ENCODE measurements around the gene UBE2G1. TPM values are rescaled to one million over a fixed set of nuclear protein-coding genes. Genes with fewer than 3 reads are reported as not detected.

Gene UBE2G1
- total and polyA plus RNA-seq, 9 of the 15 experiments (the other 6 are each of a cell fraction or from before 2014, with no cell fraction given), result 10.1 to 65.9 (median 29.7) TPM

DNA sequence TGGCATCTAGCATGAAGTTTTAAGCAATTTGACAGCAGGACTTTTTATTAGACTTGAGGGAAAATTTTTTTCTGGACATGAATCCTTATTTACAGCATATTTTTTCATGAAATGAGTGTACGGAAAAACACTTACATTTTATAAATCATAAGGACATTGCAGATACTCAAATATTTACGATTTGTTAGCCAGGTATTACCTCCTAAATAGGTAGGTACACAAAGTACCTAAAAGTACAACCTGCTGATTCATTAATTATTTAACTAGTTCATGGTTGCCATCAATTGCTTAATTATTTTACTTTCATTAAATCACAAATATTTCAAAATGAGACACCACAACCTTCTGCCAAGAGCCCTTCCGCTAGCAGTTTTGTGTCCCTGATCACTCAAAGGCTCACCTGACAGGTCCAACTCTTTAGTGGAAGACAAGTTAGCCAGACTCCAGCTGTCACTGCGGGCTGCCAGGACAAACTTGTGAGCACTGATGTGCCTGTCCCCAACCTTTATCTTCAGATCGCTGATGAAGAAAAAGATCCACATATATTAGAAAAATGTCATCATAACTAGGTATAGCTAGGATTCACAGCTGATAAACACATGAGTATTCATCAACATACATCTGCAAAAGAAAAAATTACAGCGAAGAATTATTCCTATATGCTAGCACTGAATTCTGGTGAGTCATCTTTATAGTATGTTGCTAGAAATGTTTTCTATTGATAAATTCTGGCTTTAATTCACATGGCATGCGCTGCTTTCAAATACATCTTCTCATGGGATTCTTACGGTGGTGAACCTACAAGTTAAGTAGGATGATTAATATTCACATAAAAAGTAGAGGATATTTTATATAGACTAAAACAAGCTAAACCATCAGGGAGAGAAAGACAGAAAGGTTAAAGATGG, 130.8 kb downstream of the UBE2G1 start (continued):
- TF ChIP-seq, protein P1, sequence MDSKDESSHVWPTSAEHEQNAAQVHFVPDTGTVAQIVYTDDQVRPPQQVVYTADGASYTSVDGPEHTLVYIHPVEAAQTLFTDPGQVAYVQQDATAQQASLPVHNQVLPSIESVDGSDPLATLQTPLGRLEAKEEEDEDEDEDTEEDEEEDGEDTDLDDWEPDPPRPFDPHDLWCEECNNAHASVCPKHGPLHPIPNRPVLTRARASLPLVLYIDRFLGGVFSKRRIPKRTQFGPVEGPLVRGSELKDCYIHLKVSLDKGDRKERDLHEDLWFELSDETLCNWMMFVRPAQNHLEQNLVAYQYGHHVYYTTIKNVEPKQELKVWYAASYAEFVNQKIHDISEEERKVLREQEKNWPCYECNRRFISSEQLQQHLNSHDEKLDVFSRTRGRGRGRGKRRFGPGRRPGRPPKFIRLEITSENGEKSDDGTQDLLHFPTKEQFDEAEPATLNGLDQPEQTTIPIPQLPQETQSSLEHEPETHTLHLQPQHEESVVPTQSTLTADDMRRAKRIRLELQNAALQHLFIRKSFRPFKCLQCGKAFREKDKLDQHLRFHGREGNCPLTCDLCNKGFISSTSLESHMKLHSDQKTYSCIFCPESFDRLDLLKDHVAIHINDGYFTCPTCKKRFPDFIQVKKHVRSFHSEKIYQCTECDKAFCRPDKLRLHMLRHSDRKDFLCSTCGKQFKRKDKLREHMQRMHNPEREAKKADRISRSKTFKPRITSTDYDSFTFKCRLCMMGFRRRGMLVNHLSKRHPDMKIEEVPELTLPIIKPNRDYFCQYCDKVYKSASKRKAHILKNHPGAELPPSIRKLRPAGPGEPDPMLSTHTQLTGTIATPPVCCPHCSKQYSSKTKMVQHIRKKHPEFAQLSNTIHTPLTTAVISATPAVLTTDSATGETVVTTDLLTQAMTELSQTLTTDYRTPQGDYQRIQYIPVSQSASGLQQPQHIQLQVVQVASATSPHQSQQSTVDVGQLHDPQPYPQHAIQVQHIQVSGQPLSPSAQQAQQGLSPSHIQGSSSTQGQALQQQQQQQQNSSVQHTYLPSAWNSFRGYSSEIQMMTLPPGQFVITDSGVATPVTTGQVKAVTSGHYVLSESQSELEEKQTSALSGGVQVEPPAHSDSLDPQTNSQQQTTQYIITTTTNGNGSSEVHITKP (IDR thresholded peaks at IDR 0.05; ENCODE audit: partially characterized antibody), result no peak
- no peak for TF ChIP-seq ZSCAN29 (IDR thresholded peaks at IDR 0.05)
- TF ChIP-seq MYNN (IDR thresholded peaks at IDR 0.05), result no peak
- TF ChIP-seq MYNN (CRISPR knock-in tag; IDR thresholded peaks at IDR 0.05), result no peak
- no peak for TF ChIP-seq FOXP1 (CRISPR knock-in tag; IDR thresholded peaks at IDR 0.05)

DNA sequence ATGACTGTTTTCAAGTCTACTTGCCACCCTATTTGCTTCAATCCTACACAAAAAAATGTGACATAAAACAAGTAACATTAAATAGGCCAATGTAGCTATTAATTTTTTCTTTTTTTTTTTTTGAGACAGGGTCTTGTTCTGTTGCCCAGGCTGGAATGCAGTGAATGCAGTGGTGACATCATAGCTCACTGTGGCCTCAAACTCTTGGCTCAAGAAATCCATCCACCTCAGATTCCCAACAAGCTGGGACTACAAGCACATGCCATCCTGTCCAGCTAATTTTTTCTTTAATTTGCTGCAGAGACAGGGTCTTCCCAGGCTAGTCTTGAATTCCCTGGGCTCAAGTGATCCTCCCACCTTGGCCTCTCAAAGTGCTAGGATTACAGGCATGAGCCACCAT, 132.1 kb downstream of the UBE2G1 start:
- ATAC-seq (no peak), FAIRE-seq (no peak), DNase-seq (ENCODE audit: extremely low read depth in 1 of 4, low spot score in 3 of 4) (no peak)
- H3K4me2 ChIP-seq (ENCODE audit: insufficient read depth, low read length), result no peak overlapping the region
- CTCF ChIA-PET (ENCODE audit: low intra/inter-chr PET ratio), result no interaction called here
- BruUV-seq (replicated peaks), result no TSS peak
- no peaks in the 10 kb centered on the region for H3K4me1 ChIP-seq (replicated peaks in 1 of 2; ENCODE audit: control insufficient read depth in 2 of 2, insufficient read depth in 2 of 2, low read length in 2 of 2)
- H3K27me3 ChIP-seq (ENCODE audit: control insufficient read depth in 2 of 2, insufficient read depth in 2 of 2, low read length in 2 of 2), result no peaks in the 10 kb centered on the region
- no peaks in the 10 kb centered on the region for H3K79me2 ChIP-seq (ENCODE audit: control insufficient read depth, insufficient read depth, low read length)
- H3K4me3 ChIP-seq, result no peak overlapping the region
- intact Hi-C loops (cut with micrococcal nuclease), result no loop called here
- H3K9me3 ChIP-seq (replicated peaks; ENCODE audit: control insufficient read depth, insufficient read depth, low read depth, low read length), result no peaks in the 10 kb centered on the region
- no peak overlapping the region for H3K27ac ChIP-seq (ENCODE audit: extremely low read depth, low read depth, low read length)
- H3K9me1 ChIP-seq (ENCODE audit: control insufficient read depth, insufficient read depth, low read length), result peaks cover 2% of the 10 kb centered on the region
- in situ Hi-C loops (cut with MboI), result no loop called here
- no peak overlapping the region for H3K9ac ChIP-seq (ENCODE audit: insufficient read depth in 1 of 2, low read depth in 2 of 2, low read length in 2 of 2)
- POLR2A ChIA-PET, result interaction anchor here (0.8 kb wide), 1 partner anchor 14 kb away, joined by 3 read pairs; no protein-coding TSS in a partner anchor
- peaks cover 69% of the 10 kb centered on the region for H3K36me3 ChIP-seq (ENCODE audit: control insufficient read depth, insufficient read depth, low read length)
- H4K20me1 ChIP-seq (replicated peaks; ENCODE audit: control insufficient read depth, insufficient read depth, low read length), result no peaks in the 10 kb centered on the region
- no peak overlapping the region for H2AFZ ChIP-seq (ENCODE audit: low read depth, low read length)
- TF ChIP-seq SMARCB1 (IDR thresholded peaks at IDR 0.05; ENCODE audit: insufficient read length, low read depth) (no peak), XRCC4 (IDR thresholded peaks at IDR 0.05; ENCODE audit: extremely low read depth, insufficient read depth, insufficient read length) (no peak), ESRRA (IDR thresholded peaks at IDR 0.05; ENCODE audit: borderline replicate concordance, low read depth) (no peak), HDAC8 (tag; IDR thresholded peaks at IDR 0.05) (no peak), WHSC1 (IDR thresholded peaks at IDR 0.05; ENCODE audit: low read length) (no peak), ZNF785 (CRISPR knock-in tag; IDR thresholded peaks at IDR 0.05) (no peak), ZFP36 (IDR thresholded peaks at IDR 0.05; ENCODE audit: low read depth, low read length, partially characterized antibody) (no peak), CHD2 (IDR thresholded peaks at IDR 0.05; ENCODE audit: low read depth, low read length) (no peak), ZEB2 (IDR thresholded peaks at IDR 0.05) (no peak), EZH2 (IDR thresholded peaks at IDR 0.05; ENCODE audit: borderline replicate concordance, low read depth, low read length) (no peak)
- TF ChIP-seq, protein P2, sequence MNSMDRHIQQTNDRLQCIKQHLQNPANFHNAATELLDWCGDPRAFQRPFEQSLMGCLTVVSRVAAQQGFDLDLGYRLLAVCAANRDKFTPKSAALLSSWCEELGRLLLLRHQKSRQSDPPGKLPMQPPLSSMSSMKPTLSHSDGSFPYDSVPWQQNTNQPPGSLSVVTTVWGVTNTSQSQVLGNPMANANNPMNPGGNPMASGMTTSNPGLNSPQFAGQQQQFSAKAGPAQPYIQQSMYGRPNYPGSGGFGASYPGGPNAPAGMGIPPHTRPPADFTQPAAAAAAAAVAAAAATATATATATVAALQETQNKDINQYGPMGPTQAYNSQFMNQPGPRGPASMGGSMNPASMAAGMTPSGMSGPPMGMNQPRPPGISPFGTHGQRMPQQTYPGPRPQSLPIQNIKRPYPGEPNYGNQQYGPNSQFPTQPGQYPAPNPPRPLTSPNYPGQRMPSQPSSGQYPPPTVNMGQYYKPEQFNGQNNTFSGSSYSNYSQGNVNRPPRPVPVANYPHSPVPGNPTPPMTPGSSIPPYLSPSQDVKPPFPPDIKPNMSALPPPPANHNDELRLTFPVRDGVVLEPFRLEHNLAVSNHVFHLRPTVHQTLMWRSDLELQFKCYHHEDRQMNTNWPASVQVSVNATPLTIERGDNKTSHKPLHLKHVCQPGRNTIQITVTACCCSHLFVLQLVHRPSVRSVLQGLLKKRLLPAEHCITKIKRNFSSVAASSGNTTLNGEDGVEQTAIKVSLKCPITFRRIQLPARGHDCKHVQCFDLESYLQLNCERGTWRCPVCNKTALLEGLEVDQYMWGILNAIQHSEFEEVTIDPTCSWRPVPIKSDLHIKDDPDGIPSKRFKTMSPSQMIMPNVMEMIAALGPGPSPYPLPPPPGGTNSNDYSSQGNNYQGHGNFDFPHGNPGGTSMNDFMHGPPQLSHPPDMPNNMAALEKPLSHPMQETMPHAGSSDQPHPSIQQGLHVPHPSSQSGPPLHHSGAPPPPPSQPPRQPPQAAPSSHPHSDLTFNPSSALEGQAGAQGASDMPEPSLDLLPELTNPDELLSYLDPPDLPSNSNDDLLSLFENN (IDR thresholded peaks at IDR 0.05; ENCODE audit: low read depth in 2 of 2, low read length in 2 of 2), result no peak

All from K562 (cell line).